SK-N-SH (cell line): ENCODE measurements around the gene PRSS23.

ENCODE experiments used
- MAX ChIP-seq: IDR thresholded peaks from 2 replicates; pipeline ENCODE4 v1.4.0; 2012; ENCODE audit warnings: low read depth
- PBX3 ChIP-seq: IDR thresholded peaks from 2 replicates; pipeline ENCODE4; 2012
- TF ChIP-seq, protein P1 (sequence below): fragments of 200-600 bp; sonication (generic); IDR thresholded peaks from 2 replicates; pipeline ENCODE4 v1.6.1; 2017; ENCODE audit warnings: antibody characterized with exemption, mild to moderate bottlenecking, moderate library complexity

- TF ChIP-seq PBX3 (peak; percentile 7; the same call in 1 of the 2 replicates), MAX (no peak)
- TF ChIP-seq, protein P1, sequence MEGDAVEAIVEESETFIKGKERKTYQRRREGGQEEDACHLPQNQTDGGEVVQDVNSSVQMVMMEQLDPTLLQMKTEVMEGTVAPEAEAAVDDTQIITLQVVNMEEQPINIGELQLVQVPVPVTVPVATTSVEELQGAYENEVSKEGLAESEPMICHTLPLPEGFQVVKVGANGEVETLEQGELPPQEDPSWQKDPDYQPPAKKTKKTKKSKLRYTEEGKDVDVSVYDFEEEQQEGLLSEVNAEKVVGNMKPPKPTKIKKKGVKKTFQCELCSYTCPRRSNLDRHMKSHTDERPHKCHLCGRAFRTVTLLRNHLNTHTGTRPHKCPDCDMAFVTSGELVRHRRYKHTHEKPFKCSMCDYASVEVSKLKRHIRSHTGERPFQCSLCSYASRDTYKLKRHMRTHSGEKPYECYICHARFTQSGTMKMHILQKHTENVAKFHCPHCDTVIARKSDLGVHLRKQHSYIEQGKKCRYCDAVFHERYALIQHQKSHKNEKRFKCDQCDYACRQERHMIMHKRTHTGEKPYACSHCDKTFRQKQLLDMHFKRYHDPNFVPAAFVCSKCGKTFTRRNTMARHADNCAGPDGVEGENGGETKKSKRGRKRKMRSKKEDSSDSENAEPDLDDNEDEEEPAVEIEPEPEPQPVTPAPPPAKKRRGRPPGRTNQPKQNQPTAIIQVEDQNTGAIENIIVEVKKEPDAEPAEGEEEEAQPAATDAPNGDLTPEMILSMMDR, result peak; percentile 70
Observed at GRCh38 chr11:86802601-86803051, 2.3 kb downstream of the PRSS23 start.
